NCI-H128 (cell line): ENCODE measurements around the gene DOK7.

Experiments
- DNase-seq: peaks from one replicate; lab custom pipeline; 2025; ENCODE audit not compliant: unreplicated experiment; lab: John Stamatoyannopoulos, UW

DOK7 gene

GRCh38 chr4:3462321-3462789 lies 751 bp upstream of the DOK7 start:
- no peak for DNase-seq

DNA sequence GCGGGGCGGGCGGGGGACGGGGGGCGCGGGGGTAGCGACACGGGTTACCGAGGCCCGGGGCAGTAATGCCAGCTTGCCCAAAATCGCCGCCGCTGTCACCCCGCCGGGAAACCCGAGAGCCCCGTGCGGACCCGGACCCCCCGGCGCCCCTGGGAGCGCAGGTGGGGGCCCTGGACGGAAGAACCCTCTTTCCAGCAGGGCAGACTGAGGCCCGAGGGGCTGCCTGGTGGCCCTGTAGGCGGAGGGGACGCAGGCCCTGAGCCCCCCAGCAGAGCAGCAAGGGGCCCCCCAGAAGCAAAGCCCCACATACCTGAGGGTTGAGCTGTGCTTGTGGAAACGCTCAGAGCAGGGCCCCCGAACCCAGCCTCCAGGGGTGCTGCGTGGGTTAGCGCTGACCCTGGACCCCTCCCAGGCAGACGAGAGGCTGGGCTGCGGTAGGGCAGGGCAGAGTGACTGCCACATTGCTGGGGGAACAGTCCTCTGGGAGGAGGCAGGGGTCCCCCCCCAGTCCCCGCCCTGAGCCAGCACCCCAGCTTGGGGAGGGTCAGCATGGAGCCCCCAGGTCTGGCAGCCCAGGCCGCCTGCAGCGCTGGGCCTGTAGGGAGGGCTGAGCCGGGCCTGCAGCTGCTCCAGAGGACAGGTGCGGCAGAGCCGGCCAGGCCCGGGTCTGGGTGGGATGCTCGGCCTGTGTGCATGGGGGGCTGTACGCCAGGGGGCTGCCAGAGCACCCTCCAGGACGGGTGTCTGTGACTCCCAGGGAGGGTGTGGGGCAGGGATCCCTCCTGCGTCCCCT lies 646 bp downstream of the DOK7 start:
- DNase-seq, result no peak

DNA sequence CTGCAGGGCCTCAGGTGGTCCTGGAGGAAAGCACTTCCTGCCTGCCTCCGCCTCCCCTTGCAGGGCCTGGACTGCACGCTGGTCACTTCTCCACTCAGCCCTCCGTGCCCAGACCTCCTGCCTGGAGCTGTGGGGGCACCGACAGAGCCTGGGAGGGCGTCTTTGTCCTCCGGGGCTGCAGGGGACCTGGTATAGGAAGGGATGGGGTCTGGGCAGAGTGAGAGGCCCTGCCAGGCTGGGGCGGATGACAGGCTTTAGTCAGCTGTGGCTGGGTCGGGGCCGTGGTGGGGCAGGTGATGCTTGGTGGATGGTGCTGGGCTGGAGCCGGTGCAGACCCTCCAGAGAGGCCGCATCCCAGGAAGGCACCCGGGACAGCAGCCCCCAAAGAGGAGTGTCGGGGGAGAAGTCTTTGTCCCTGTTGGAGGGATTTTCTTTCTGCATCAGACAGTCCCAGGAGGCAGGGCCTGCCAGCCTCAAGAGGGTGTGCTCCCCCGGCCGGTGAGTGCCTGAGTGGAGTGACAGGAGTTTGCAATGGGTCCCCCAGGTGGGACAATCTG lies 1.3 kb downstream of the DOK7 start:
- no peak for DNase-seq

GRCh38 chr4:3464911-3465697 lies 2.0 kb downstream of the DOK7 start:
- DNase-seq, result no peak

GRCh38 chr4:3465698-3466671 lies 2.9 kb downstream of the DOK7 start:
- DNase-seq, result no peak

DNA sequence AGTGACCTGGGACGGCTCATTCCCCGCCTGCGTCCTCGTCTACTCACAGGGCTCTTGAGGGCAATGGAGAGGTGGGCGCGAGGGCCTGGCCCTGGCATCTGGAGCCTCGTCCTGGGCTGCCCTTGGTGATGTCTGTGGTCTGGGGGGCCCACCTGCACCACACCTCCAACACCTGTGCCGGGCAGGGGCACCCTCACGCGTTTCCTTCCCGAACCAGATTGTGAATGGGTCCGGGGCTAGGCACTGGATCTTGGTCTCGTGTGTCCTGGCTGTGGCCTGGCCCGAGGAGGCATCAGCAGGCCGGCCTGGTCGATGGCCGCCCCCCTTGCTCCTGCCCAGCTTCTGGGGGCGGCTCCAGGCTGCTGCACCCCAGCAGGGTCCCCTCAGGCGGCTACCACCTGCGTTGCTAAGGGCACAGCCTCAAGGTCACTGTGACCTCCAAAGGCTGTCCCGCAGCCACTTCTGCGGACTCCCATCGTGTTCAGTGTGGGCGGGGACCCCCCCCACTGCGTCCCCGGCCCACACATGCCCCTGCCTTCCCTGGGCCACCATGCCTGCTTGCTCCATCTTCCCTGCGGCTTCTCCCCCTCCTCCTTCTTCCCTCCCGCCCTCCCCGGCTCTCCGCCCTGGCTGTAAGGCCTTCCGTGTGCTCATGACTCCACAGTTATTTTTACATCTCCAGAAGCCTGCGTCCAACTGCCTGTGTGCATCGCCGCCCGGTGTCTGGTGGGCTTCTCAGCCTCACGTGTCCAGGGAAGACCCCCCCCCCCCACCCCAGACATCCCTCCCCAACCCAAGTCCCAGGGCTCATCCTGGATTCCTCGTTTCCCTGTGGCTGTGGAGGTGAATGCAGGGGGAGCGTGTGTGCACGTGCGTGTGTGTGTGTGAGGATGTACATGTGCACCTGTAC lies 3.8 kb downstream of the DOK7 start:
- no peak for DNase-seq

DNA sequence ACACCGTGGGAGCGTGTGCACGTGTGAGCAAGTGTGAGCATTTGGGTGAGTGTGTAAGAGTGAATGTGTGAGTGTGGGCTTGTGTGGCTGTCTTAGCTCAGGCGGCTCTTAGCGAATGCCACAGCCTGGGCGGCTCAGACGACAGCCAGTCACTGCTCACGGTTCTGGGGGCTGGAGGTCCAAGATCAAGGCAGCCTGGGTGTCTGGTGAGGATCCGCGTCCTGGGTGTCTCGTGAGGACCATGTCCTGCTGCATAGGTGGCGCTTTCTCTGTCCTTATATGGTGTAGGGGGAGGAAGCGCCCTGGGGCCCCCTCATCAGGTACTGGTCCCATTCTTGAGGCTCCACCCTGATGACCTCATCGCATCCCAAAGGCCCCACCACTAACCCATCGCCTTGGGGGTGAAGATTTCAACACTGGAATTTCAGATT lies 4.5 kb downstream of the DOK7 start:
- DNase-seq, result no peak

DNA sequence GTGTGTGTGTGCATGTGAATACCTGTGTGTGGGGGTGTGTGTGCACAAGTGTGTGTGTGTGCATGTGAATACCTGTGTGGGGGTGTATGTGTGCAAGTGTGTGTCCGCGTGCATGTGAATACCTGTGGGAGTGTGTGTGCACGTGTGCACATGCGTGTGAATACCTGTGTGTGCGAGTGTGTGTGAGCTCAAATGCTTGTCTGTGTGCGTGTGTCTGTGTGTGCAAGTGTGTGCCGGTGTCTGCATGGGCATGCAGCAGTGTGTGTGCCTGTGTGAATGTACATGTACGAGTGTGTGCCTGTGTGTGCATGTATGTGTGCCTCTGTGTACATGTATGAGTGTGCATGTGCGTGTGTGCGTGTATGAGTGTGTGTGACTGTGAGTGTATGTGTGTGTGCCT lies 5.0 kb downstream of the DOK7 start:
- no peak for DNase-seq

GRCh38 chr4:3468804-3469203 lies 5.7 kb downstream of the DOK7 start:
- no peak for DNase-seq

DNA sequence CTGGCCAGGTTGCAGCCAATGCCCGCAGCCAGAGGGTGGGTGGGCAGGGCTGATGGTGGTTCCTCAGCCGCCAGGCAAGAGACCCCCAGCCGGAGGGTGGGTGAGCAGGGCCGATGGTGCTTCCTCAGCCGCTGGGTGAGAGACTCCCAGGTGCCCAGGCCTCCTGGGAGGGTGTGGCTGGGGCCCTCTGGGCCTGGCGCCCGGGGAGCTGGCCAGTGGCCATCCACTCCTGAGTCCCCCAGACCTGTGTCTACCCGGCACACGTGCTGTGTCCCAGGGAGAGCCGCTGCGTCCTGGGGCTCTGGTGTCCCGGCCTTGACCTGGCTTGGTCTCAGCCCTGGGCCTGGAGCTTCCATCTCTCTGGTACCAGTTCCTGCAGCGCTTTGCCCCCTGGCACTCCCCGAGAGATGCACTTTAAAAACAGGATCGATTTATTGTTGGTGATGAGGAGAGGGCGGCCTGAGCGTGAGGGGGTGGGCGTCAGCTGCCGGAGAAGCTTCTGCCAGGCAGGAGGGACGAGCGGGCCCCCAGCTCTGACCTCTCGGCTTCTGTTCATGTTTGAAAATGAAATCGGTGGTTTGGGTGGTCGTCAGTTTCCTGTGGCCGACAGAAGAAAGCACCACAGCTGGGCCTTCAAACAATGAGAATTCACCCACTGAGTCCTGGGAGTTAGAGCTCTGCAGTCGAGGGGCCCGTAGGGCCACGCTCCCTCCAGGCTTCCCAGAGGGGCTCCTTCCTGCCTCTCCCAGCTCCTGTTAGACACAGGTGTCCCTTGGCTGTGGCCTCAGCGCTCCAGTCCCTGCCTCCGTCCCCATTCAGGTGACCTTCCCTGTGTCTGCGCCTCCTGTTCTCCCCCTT lies 6.5 kb downstream of the DOK7 start:
- DNase-seq, result no peak

- DNase-seq, result no peak
Observed at GRCh38 chr4:3470244-3471097, 7.4 kb downstream of the DOK7 start.

GRCh38 chr4:3471098-3471760 lies 8.1 kb downstream of the DOK7 start:
- no peak for DNase-seq

GRCh38 chr4:3471886-3472285 lies 8.8 kb downstream of the DOK7 start:
- DNase-seq, result no peak

GRCh38 chr4:3472411-3473141 lies 9.5 kb downstream of the DOK7 start:
- no peak for DNase-seq

DNA sequence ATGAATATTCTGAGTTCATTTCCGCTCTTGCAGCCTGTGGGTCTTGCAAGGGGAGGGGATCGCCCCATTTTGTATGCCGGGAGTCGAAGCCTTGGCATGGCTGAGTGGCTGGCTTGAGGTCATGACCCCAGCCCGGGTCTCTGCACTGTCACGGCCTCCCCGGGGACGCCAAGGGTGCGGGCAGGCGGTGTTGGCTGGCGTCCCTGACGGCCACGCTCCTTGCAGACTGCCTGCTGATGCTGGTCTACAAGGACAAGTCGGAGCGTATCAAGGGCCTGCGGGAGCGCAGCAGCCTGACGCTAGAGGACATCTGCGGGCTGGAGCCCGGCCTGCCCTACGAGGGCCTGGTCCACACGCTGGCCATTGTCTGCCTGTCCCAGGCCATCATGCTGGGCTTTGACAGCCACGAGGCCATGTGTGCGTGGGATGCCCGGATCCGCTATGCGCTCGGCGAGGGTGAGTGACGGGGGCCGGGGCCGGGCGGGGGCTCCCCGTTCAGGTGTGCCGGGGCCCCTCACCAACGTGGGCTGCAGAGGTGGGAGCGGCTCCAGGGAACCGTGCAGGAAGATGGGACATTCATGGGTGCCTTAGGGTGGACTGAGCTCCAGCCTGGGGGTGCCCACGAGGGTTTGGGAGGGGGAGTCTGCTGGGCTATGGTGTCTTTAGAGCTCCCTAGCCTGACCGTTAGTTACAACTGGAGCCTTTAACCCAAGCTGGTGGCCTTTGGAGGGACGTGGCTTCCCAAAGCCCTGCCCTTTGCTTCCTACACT lies 10.3 kb downstream of the DOK7 start:
- DNase-seq, result no peak
